ENCODE measurements around the gene ZBTB2.

Gene ZBTB2

DNA sequence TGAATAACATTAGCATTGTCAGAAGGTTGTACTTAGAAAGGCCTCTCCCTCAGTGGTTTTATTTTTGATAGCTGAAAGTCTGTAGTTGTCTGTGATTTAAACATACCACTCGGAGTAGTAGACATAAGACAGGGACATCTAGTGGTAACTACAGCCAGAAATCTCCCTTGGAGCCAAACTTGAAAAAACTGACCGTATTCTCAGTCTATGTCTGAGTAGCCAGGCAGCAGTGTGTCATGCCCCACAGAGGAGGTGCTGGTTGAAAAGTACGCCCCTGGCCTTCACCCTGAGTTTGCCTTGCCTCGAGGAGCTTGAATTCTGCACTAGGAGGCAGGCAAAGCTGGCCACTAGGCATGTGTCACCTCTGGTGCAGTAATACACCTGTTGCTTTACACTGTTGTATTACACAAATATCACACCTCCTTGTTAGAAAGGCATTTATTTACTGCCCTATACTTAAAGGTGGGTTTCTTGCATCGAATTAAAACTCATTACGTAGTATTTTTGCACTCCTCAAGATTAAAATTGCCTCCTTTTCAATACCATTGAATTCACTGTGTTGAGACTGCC is 20.8 kb downstream of the ZBTB2 start:
- no peak overlapping the region for H3K9ac ChIP-seq (ENCODE audit: low read length)
- 0 out of 2 replicates have a peak, but pooled peaks cover 3% of the 10 kb centered on the region for H4K20me1 ChIP-seq (ENCODE audit: insufficient read depth, low read length)
- no peaks in the 10 kb centered on the region for H3K4me1 ChIP-seq (ENCODE audit: low read length)
- H2AFZ ChIP-seq (ENCODE audit: low read depth, low read length): no peak overlapping the region
- no peak overlapping the region for H3K4me2 ChIP-seq (ENCODE audit: low read length)
- H3K9me3 ChIP-seq (ENCODE audit: insufficient read depth, low read length): no peaks in the 10 kb centered on the region
- no peak overlapping the region for H3K4me3 ChIP-seq (ENCODE audit: low read length)
- no peak overlapping the region for H3K27ac ChIP-seq (ENCODE audit: low read length)
- H3K27me3 ChIP-seq (ENCODE audit: low read depth, low read length): no peaks in the 10 kb centered on the region
- H3K79me2 ChIP-seq (ENCODE audit: low read length): peaks cover 18% of the 10 kb centered on the region
- peaks cover 6% of the 10 kb centered on the region for H3K36me3 ChIP-seq (replicated peaks; ENCODE audit: low read depth, low read length)
- TF ChIP-seq, protein P1, sequence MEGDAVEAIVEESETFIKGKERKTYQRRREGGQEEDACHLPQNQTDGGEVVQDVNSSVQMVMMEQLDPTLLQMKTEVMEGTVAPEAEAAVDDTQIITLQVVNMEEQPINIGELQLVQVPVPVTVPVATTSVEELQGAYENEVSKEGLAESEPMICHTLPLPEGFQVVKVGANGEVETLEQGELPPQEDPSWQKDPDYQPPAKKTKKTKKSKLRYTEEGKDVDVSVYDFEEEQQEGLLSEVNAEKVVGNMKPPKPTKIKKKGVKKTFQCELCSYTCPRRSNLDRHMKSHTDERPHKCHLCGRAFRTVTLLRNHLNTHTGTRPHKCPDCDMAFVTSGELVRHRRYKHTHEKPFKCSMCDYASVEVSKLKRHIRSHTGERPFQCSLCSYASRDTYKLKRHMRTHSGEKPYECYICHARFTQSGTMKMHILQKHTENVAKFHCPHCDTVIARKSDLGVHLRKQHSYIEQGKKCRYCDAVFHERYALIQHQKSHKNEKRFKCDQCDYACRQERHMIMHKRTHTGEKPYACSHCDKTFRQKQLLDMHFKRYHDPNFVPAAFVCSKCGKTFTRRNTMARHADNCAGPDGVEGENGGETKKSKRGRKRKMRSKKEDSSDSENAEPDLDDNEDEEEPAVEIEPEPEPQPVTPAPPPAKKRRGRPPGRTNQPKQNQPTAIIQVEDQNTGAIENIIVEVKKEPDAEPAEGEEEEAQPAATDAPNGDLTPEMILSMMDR (IDR thresholded peaks at IDR 0.05; ENCODE audit: low read depth, low read length): no peak
- no peak for TF ChIP-seq EZH2phosphoT487 (IDR thresholded peaks at IDR 0.05; ENCODE audit: low read depth)

DNA sequence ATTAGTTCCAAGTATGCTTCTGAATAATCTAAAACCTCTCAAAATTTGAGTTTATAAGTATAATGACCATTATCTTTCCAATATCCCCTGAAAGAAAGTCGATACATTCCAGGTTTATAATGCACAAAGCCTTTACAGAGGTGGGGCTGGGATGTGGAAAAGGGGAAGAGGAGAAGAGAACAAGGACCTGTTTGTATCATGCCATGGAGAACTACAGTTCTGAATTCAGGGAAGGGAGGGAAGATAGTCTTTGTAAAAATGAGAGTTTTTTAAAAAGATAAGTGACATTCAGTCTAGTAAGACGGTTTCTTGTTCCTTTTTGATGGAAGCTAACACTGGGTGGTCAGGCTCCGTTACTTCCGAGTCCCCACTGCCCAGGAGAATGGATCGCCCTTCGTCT is 26.1 kb downstream of the ZBTB2 start:
- H3K27ac ChIP-seq (ENCODE audit: low read length): no peak overlapping the region
- no peak overlapping the region for H3K4me2 ChIP-seq (ENCODE audit: low read length)
- no peaks in the 10 kb centered on the region for H3K27me3 ChIP-seq (ENCODE audit: low read depth, low read length)
- H3K9ac ChIP-seq (ENCODE audit: low read length): no peak overlapping the region
- no peaks in the 10 kb centered on the region for H3K79me2 ChIP-seq (ENCODE audit: low read length)
- H4K20me1 ChIP-seq (ENCODE audit: insufficient read depth, low read length): no peaks in the 10 kb centered on the region
- TF ChIP-seq, protein P1 (IDR thresholded peaks at IDR 0.05; ENCODE audit: low read depth, low read length): no peak
- no peak for TF ChIP-seq EZH2phosphoT487 (IDR thresholded peaks at IDR 0.05; ENCODE audit: low read depth)
- H3K9me3 ChIP-seq (ENCODE audit: insufficient read depth, low read length): no peaks in the 10 kb centered on the region
- no peak overlapping the region for H2AFZ ChIP-seq (ENCODE audit: low read depth, low read length)
- no peak overlapping the region for H3K4me3 ChIP-seq (ENCODE audit: low read length)
- no peaks in the 10 kb centered on the region for H3K4me1 ChIP-seq (ENCODE audit: low read length)
- peaks cover 12% of the 10 kb centered on the region for H3K36me3 ChIP-seq (replicated peaks; ENCODE audit: low read depth, low read length)

DNA sequence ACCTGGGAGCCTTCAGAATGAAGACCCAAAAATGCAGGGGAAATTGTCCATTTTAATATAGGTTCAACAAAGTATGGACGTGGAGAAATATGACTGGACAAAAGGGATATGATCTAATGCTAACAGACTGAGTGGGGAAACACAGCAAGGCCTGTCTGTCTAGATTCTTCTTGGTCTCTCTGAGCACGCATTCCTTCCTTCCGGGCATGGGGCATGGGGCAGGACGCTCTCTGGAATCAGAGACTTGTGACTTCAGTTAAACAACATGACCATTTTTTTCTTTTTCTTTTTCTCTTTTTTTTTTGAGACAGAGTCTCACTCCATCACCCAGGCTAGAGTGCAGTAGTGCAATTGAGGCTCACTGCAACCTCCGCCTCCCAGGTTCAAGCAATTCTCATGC is 31.9 kb downstream of the ZBTB2 start:
- Histone ChIP-seq H3K9me3 (ENCODE audit: insufficient read depth, low read length) (no peaks in the 10 kb centered on the region), H2AFZ (ENCODE audit: low read depth, low read length) (no peak overlapping the region), H4K20me1 (ENCODE audit: insufficient read depth, low read length) (no peaks in the 10 kb centered on the region), H3K27me3 (ENCODE audit: low read depth, low read length) (no peaks in the 10 kb centered on the region), H3K4me2 (ENCODE audit: low read length) (no peak overlapping the region), H3K4me1 (ENCODE audit: low read length) (no peaks in the 10 kb centered on the region), H3K9ac (ENCODE audit: low read length) (no peak overlapping the region), H3K4me3 (ENCODE audit: low read length) (no peak overlapping the region), H3K27ac (ENCODE audit: low read length) (no peak overlapping the region), H3K79me2 (ENCODE audit: low read length) (no peaks in the 10 kb centered on the region), H3K36me3 (replicated peaks; ENCODE audit: low read depth, low read length) (peaks cover 6% of the 10 kb centered on the region)
- TF ChIP-seq EZH2phosphoT487 (IDR thresholded peaks at IDR 0.05; ENCODE audit: low read depth): no peak
- TF ChIP-seq, protein P1 (IDR thresholded peaks at IDR 0.05; ENCODE audit: low read depth, low read length): no peak

DNA sequence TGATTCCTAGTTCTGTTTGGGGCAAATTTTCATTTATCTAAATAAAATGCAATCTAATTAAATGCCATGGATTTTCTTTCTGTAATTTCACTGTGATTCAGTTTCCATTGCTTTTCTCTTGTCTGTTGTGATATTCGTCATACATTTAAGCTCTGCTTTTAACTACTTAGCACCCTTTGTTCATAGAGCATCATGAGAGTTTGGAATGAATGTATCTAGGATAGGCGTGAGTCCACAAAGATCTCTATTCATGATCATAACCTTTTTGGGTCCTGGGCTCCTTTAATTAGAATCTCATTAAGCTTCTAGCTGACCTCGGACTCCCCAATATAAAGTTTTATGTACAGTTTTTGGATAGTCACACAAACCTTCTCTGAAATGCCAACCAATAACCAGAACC is 32.9 kb downstream of the ZBTB2 start:
- no peak for TF ChIP-seq EZH2phosphoT487 (IDR thresholded peaks at IDR 0.05; ENCODE audit: low read depth)
- TF ChIP-seq, protein P1 (IDR thresholded peaks at IDR 0.05; ENCODE audit: low read depth, low read length): no peak
- no peak overlapping the region for H3K27ac ChIP-seq (ENCODE audit: low read length)
- no peak overlapping the region for H3K4me2 ChIP-seq (ENCODE audit: low read length)
- no peaks in the 10 kb centered on the region for H3K79me2 ChIP-seq (ENCODE audit: low read length)
- no peaks in the 10 kb centered on the region for H3K9me3 ChIP-seq (ENCODE audit: insufficient read depth, low read length)
- H3K27me3 ChIP-seq (ENCODE audit: low read depth, low read length): no peaks in the 10 kb centered on the region
- peaks cover 6% of the 10 kb centered on the region for H3K36me3 ChIP-seq (replicated peaks; ENCODE audit: low read depth, low read length)
- no peaks in the 10 kb centered on the region for H3K4me1 ChIP-seq (ENCODE audit: low read length)
- H2AFZ ChIP-seq (ENCODE audit: low read depth, low read length): no peak overlapping the region
- H3K4me3 ChIP-seq (ENCODE audit: low read length): no peak overlapping the region
- H4K20me1 ChIP-seq (ENCODE audit: insufficient read depth, low read length): no peaks in the 10 kb centered on the region
- no peak overlapping the region for H3K9ac ChIP-seq (ENCODE audit: low read length)

All from OCI-LY3 (cell line).